ENCODE results near the gene RAD9A. TPM values are rescaled to one million over a fixed set of nuclear protein-coding genes. Genes with fewer than 3 reads are reported as not detected.
A peak's percentile ranks its signal among the peaks of the same experiment; 100 is the strongest.

RAD9A gene
- total and polyA plus RNA-seq, 9 of the 15 experiments (the other 6 are each of a cell fraction or from before 2014, with no cell fraction given) = 1.4 to 41.2 (median 16.1) TPM

DNA sequence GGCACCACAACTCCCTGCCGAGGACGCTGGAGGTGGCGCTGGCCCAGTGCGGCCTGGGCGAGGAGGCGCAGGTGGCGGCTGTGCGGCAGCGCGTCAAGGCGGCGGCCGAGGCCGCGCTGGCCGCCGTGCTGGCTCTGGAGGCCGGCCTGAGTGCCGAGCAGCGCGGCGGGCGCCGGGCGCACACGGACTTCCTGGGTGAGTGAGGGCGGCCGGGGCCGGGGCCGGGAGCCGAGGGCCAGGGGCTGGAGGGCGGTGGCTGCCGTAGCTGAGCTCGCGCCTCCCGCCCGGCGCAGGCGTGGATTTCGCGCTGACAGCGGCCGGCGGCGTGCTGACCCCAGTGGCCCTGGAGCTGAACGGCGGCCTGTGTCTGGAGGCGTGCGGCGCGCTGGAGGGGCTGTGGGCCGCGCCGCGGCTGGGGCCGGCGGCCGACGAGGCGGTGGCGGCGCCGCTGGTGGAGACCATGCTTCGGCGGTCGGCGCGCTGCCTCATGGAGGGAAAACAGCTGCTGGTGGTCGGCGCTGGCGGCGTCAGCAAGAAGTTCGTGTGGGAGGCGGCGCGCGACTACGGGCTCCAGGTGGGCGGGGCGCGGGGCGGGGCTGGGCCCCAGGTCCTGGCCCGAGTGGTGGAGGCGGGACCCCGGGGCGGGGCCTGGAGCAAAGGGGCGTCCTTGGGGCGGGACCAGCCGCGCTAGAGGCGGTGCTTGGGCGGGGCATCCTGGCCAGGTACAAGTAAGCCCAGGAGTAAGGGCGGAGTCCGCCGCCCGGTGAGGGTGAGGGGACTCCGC lies 29.1 kb downstream of the RAD9A start (continued):
- no peak for TF ChIP-seq DDX20 (tag; IDR thresholded peaks at IDR 0.05; ENCODE audit: low read depth)
- TF ChIP-seq, protein P1, sequence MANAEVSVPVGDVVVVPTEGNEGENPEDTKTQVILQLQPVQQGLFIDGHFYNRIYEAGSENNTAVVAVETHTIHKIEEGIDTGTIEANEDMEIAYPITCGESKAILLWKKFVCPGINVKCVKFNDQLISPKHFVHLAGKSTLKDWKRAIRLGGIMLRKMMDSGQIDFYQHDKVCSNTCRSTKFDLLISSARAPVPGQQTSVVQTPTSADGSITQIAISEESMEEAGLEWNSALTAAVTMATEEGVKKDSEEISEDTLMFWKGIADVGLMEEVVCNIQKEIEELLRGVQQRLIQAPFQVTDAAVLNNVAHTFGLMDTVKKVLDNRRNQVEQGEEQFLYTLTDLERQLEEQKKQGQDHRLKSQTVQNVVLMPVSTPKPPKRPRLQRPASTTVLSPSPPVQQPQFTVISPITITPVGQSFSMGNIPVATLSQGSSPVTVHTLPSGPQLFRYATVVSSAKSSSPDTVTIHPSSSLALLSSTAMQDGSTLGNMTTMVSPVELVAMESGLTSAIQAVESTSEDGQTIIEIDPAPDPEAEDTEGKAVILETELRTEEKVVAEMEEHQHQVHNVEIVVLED (CRISPR knock-in tag; IDR thresholded peaks at IDR 0.05) = peak; percentile 58
- peak; percentile 89 for TF ChIP-seq CTBP1 (IDR thresholded peaks at IDR 0.05; ENCODE audit: borderline replicate concordance)
- TF ChIP-seq, protein P2, sequence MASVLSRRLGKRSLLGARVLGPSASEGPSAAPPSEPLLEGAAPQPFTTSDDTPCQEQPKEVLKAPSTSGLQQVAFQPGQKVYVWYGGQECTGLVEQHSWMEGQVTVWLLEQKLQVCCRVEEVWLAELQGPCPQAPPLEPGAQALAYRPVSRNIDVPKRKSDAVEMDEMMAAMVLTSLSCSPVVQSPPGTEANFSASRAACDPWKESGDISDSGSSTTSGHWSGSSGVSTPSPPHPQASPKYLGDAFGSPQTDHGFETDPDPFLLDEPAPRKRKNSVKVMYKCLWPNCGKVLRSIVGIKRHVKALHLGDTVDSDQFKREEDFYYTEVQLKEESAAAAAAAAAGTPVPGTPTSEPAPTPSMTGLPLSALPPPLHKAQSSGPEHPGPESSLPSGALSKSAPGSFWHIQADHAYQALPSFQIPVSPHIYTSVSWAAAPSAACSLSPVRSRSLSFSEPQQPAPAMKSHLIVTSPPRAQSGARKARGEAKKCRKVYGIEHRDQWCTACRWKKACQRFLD (CRISPR knock-in tag; IDR thresholded peaks at IDR 0.05) = no peak
- TF ChIP-seq ZNF699 (CRISPR knock-in tag; IDR thresholded peaks at IDR 0.05; ENCODE audit: insufficient replicate concordance) = no peak
- no peak for TF ChIP-seq NFATC3 (IDR thresholded peaks at IDR 0.05)
- TF ChIP-seq ZBTB7A (IDR thresholded peaks at IDR 0.05; ENCODE audit: borderline replicate concordance, control insufficient read depth, low read depth, low read length) = peak; percentile 46; the same call in 1 of the 2 replicates
- TF ChIP-seq MYC (IDR thresholded peaks at IDR 0.05; ENCODE audit: low read depth, low read length) = peak; percentile 66
- TF ChIP-seq MYC (CRISPR knock-in tag; IDR thresholded peaks at IDR 0.05; ENCODE audit: borderline replicate concordance, low read depth) = no peak
- no peak for TF ChIP-seq ZNF778 (CRISPR knock-in tag; IDR thresholded peaks at IDR 0.05)
- no peak for TF ChIP-seq PCBP1 (IDR thresholded peaks at IDR 0.05; ENCODE audit: low read depth, low read length, poor library complexity, severe bottlenecking)
- TF ChIP-seq, protein P3, sequence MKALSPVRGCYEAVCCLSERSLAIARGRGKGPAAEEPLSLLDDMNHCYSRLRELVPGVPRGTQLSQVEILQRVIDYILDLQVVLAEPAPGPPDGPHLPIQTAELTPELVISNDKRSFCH (CRISPR knock-in tag; IDR thresholded peaks at IDR 0.05) = no peak
- TF ChIP-seq, protein P3 (tag; IDR thresholded peaks at IDR 0.05) = peak; percentile 84
- no peak for TF ChIP-seq RNF2 (IDR thresholded peaks at IDR 0.05)
- no peak for TF ChIP-seq ZNF316 (IDR thresholded peaks at IDR 0.05)
- TF ChIP-seq ARID1B (IDR thresholded peaks at IDR 0.05) = no peak
- TF ChIP-seq, protein P4, sequence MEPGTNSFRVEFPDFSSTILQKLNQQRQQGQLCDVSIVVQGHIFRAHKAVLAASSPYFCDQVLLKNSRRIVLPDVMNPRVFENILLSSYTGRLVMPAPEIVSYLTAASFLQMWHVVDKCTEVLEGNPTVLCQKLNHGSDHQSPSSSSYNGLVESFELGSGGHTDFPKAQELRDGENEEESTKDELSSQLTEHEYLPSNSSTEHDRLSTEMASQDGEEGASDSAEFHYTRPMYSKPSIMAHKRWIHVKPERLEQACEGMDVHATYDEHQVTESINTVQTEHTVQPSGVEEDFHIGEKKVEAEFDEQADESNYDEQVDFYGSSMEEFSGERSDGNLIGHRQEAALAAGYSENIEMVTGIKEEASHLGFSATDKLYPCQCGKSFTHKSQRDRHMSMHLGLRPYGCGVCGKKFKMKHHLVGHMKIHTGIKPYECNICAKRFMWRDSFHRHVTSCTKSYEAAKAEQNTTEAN (CRISPR knock-in tag; IDR thresholded peaks at IDR 0.05) = no peak
- 0 out of 2 replicates have a peak, but pooled peaks have one; percentile 20 for TF ChIP-seq ATF1 (CRISPR knock-in tag; IDR thresholded peaks at IDR 0.05)
- TF ChIP-seq ATF1 (tag; IDR thresholded peaks at IDR 0.05) = peak; percentile 71
